Neural progenitor cell (in vitro differentiated cells): ENCODE data around the gene FOSB.

Source experiments
- EZH2 ChIP-seq: fragments of 200-600 bp; sonication (generic); IDR thresholded peaks from 2 replicates; pipeline ENCODE4 v1.6.1; 2017; ENCODE audit warnings: antibody characterized with exemption, mild to moderate bottlenecking, moderate library complexity
- EZH2phosphoT487 ChIP-seq: fragments of 200-600 bp; sonication (generic); IDR thresholded peaks from 2 replicates; pipeline ENCODE4 v1.6.1; 2017; ENCODE audit warnings: antibody characterized with exemption
- TF ChIP-seq, protein P1 (sequence below): fragments of 200-600 bp; sonication (generic); IDR thresholded peaks from 2 replicates; pipeline ENCODE4 v1.5.1; 2017; ENCODE audit warnings: antibody characterized with exemption, mild to moderate bottlenecking

DNA sequence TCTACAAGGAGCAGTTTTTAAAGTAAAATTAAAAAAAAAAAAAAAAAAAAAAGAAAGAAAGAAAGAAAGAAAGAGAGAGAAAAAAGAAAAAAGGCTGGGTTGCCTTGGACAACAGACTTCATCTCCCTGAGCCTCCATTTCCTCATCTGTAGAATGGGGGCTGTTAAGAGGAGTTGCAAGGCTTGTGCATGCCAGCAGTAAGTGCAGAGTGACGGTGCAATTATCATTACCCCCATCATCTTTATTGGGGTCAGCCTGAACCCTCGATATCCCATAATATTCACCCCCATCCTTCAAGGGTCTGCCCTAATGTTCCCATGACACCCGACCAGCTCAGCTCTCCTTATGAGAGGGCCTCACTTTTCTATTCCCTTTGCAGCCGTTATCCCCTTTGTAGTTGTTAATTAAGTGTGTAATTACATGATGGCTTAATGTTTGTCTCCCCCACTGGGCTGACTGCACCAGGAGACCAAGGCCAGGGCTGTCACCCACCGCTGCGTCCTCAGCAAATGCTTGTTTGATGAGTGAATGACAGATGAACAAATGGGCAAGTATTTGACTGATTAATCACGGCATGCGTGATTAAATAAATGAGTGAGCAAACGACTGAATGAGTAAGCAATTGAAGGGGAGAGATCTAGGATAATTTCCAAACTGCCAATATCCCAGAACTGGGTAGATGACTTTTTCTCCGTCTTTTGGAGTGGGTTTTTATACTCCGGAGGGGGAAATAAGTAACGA, 10.1 kb downstream of the FOSB start:
- TF ChIP-seq, protein P1, sequence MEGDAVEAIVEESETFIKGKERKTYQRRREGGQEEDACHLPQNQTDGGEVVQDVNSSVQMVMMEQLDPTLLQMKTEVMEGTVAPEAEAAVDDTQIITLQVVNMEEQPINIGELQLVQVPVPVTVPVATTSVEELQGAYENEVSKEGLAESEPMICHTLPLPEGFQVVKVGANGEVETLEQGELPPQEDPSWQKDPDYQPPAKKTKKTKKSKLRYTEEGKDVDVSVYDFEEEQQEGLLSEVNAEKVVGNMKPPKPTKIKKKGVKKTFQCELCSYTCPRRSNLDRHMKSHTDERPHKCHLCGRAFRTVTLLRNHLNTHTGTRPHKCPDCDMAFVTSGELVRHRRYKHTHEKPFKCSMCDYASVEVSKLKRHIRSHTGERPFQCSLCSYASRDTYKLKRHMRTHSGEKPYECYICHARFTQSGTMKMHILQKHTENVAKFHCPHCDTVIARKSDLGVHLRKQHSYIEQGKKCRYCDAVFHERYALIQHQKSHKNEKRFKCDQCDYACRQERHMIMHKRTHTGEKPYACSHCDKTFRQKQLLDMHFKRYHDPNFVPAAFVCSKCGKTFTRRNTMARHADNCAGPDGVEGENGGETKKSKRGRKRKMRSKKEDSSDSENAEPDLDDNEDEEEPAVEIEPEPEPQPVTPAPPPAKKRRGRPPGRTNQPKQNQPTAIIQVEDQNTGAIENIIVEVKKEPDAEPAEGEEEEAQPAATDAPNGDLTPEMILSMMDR: no peak
- TF ChIP-seq EZH2phosphoT487 (no peak), EZH2 (no peak)
